Measurements from ENCODE around the gene SNAI3.

SNAI3 gene

DNA sequence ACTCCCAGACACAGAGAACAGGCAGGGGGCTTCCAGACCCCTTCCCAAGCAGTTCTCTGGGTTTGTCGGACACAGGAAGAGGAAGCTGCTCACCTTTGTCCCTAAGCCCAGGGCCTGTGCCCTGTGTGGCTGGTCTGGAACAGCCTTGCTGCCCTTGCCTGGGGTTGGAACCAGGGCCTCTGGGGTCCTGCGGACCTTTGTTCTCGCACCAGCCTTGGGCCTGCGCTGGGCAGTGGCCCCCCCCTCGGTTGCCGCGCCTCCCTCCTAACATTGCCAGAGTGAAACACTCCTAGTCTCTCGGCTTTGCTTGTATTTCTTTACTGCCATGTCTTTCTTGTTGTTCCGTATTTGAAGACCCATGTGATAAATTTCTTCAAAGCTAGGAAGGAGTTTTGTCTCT lies 56.5 kb downstream of the SNAI3 start:
- Histone ChIP-seq H3K4me3 (ENCODE audit: low read depth in 1 of 5, low read length in 5 of 5) (no peak overlapping the region), H3K27ac (ENCODE audit: low read depth, low read length) (no peak overlapping the region), H3K9me3 (ENCODE audit: control insufficient read depth in 5 of 5, low read length in 5 of 5) (no peaks in the 10 kb centered on the region), H3K4me1 (ENCODE audit: control insufficient read depth in 5 of 5, insufficient read depth in 5 of 5, low read length in 5 of 5) (peaks cover 0 to 22% (median 9%) of the 10 kb centered on the region in 5 donors), H3K9ac (ENCODE audit: low read length in 5 of 5) (no peak overlapping the region), H3K36me3 (ENCODE audit: control insufficient read depth in 5 of 5, insufficient read depth in 5 of 5, low read length in 5 of 5) (peaks cover 0 to 76% (median 60%) of the 10 kb centered on the region in 5 donors), H3K27me3 (ENCODE audit: control insufficient read depth in 5 of 5, insufficient read depth in 4 of 5, low read length in 5 of 5) (peaks cover 0 to 8% (median under 1%) of the 10 kb centered on the region in 5 donors)

DNA sequence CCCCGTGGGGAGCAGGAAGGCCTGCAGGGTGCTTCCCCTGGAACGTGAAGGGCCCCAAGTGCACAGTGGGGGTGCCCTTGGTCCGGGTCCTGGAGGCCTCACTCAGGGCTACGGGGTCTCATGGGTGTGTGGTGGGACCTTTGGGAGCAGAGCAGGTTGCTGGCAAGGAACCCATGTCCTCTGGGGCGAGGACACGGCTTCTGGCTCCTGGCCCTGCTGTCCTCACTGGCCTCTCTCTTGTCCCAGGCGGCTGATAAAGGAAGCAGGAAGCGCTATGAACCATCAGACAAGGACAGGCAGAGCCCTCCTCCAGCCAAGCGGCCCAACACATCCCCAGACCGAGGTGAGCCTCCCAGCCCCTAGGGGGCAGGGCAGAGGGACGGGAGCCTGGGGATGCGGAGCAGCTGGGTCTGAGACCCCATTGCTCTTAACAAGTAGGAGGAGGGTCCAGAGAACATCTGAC lies 57.8 kb downstream of the SNAI3 start:
- peaks cover 0 to 88% (median 73%) of the 10 kb centered on the region in 5 donors for H3K36me3 ChIP-seq (ENCODE audit: control insufficient read depth in 5 of 5, insufficient read depth in 5 of 5, low read length in 5 of 5)
- no peak overlapping the region for H3K4me3 ChIP-seq (ENCODE audit: low read depth in 1 of 5, low read length in 5 of 5)
- H3K9ac ChIP-seq (ENCODE audit: low read length in 5 of 5): no peak overlapping the region
- H3K27ac ChIP-seq (ENCODE audit: low read depth, low read length): no peak overlapping the region
- H3K4me1 ChIP-seq (ENCODE audit: control insufficient read depth in 5 of 5, insufficient read depth in 5 of 5, low read length in 5 of 5): peaks cover 0 to 13% (median 0%) of the 10 kb centered on the region in 5 donors
- no peaks in the 10 kb centered on the region for H3K9me3 ChIP-seq (ENCODE audit: control insufficient read depth in 5 of 5, low read length in 5 of 5)
- H3K27me3 ChIP-seq (ENCODE audit: control insufficient read depth in 5 of 5, insufficient read depth in 4 of 5, low read length in 5 of 5): peaks cover 0 to 4% (median 0%) of the 10 kb centered on the region in 5 donors
